IMR-90 (cell line): ENCODE results near the gene LRRC37B. TPM values are rescaled to one million over a fixed set of nuclear protein-coding genes. Genes with fewer than 3 reads are reported as not detected.
"Not testable (repeated sequence)": the region's sequence is repeated elsewhere in the genome, so short reads cannot be mapped to it uniquely, and the experiment has no call there.

Experiments used
- ATAC-seq: fragments of 200-7000 bp; cut with Tn5 transposase; 2 replicates; pipeline ENCODE4 v1.9.1; 2020; ENCODE audit warnings: low read depth, mild to moderate bottlenecking, moderate library complexity
- BruUV-seq: library from RNA; stranded (reverse); fragments of 400-500 nt; replicated peaks from 2 replicates; lab custom pipeline; 2021; lab: Mats Ljungman, UMichigan
- CTCF ChIA-PET: fragments of 300-600 bp; formaldehyde crosslinking; extraction: SDS; loops from one replicate; lab custom pipeline; 2021; ENCODE audit warnings: antibody characterized with exemption; lab: Yijun Ruan, JAX
- POLR2A ChIA-PET: fragments of 300-600 bp; sonication (Branson Sonifier 250); formaldehyde crosslinking; loops from one replicate; lab custom pipeline; 2022; ENCODE audit warnings: antibody characterized with exemption; ENCODE audit not compliant: unreplicated experiment; lab: Charles Lee
- DNase-seq: peaks from one replicate; pipeline ENCODE4 v3.0.0; 2013
- H2AFZ ChIP-seq: replicated peaks from 2 replicates; pipeline ENCODE3; 2013; ENCODE audit warnings: low read length, mild to moderate bottlenecking; ENCODE audit not compliant: poor library complexity
- H2AK5ac ChIP-seq: 2 replicates; pipeline ENCODE4 v1.6.1; 2013; ENCODE audit warnings: low read depth, low read length, inconsistent platforms
- H2AK9ac ChIP-seq: replicated peaks from 2 replicates; pipeline ENCODE3; 2013; ENCODE audit warnings: mild to moderate bottlenecking, low read depth, low read length, moderate library complexity; ENCODE audit not compliant: poor library complexity
- H2BK120ac ChIP-seq: 2 replicates; pipeline ENCODE4 v1.6.1; 2013; ENCODE audit warnings: low read depth, low read length, inconsistent platforms
- H2BK15ac ChIP-seq: 3 replicates; pipeline ENCODE4 v1.6.1; 2013; ENCODE audit warnings: low read depth, low read length, inconsistent platforms
- H2BK20ac ChIP-seq: 2 replicates; pipeline ENCODE4 v1.6.1; 2013; ENCODE audit warnings: low read depth, mild to moderate bottlenecking, inconsistent platforms, low read length, moderate library complexity
- H2BK5ac ChIP-seq: 2 replicates; pipeline ENCODE4 v1.6.1; 2013; ENCODE audit warnings: mild to moderate bottlenecking, low read depth, low read length, inconsistent platforms; ENCODE audit not compliant: poor library complexity, severe bottlenecking
- H3K14ac ChIP-seq: replicated peaks from 2 replicates; pipeline ENCODE4 v1.6.1; 2013; ENCODE audit warnings: low read depth, low read length, inconsistent platforms
- H3K18ac ChIP-seq: 2 replicates; pipeline ENCODE4 v1.6.1; 2013; ENCODE audit warnings: low read depth, low read length, control low read depth
- H3K23ac ChIP-seq: 2 replicates; pipeline ENCODE4 v1.6.1; 2013; ENCODE audit warnings: low read depth, low read length, inconsistent platforms
- H3K27ac ChIP-seq: 2 replicates; pipeline ENCODE4 v1.5.1; 2013; ENCODE audit warnings: mild to moderate bottlenecking, control low read depth, low read length; ENCODE audit not compliant: insufficient read depth
- H3K27me3 ChIP-seq: 2 replicates; pipeline ENCODE4 v1.6.1; 2013; ENCODE audit warnings: low read length; ENCODE audit not compliant: control insufficient read depth, insufficient read depth
- H3K36me3 ChIP-seq: 2 replicates; pipeline ENCODE4 v1.6.1; 2013; ENCODE audit warnings: low read length, mixed read lengths; ENCODE audit not compliant: control insufficient read depth, insufficient read depth
- H3K4ac ChIP-seq: 2 replicates; pipeline ENCODE4 v1.6.1; 2013; ENCODE audit warnings: low read depth, low read length, inconsistent platforms
- H3K4me1 ChIP-seq: 2 replicates; pipeline ENCODE4 v1.6.1; 2013; ENCODE audit warnings: low read length, mixed read lengths; ENCODE audit not compliant: control insufficient read depth, insufficient read depth
- H3K4me2 ChIP-seq: 2 replicates; pipeline ENCODE4 v1.6.1; 2013; ENCODE audit warnings: low read depth, mild to moderate bottlenecking, control low read depth, low read length, moderate library complexity
- H3K4me3 ChIP-seq: 2 replicates; pipeline ENCODE4 v1.5.1; 2013; ENCODE audit warnings: low read depth, mild to moderate bottlenecking, control low read depth, low read length, moderate library complexity; ENCODE audit not compliant: insufficient read depth
- H3K56ac ChIP-seq: 2 replicates; pipeline ENCODE4 v1.6.1; 2013; ENCODE audit warnings: low read length, inconsistent platforms; ENCODE audit not compliant: insufficient read depth; ENCODE audit errors: extremely low read depth
- H3K79me1 ChIP-seq, 2 experiments: 2 replicates each; pipeline ENCODE4 v1.6.1; 2013; ENCODE audit warnings: low read length in 2 of 2, inconsistent platforms in 1 of 2, low read depth in 1 of 2
- H3K9ac ChIP-seq: 2 replicates; pipeline ENCODE4 v1.6.1; 2013; ENCODE audit warnings: low read depth, low read length, control low read depth
- H3K9me1 ChIP-seq: 2 replicates; pipeline ENCODE4 v1.6.1; 2013; ENCODE audit warnings: low read length, inconsistent platforms; ENCODE audit not compliant: insufficient read depth
- H3K9me3 ChIP-seq: 2 replicates; pipeline ENCODE4 v1.6.1; 2013; ENCODE audit warnings: low read length; ENCODE audit not compliant: control insufficient read depth, insufficient read depth
- H4K20me1 ChIP-seq: 2 replicates; pipeline ENCODE4 v1.6.1; 2013; ENCODE audit warnings: low read length, inconsistent platforms; ENCODE audit not compliant: insufficient read depth
- H4K5ac ChIP-seq: 2 replicates; pipeline ENCODE4 v1.6.1; 2013; ENCODE audit warnings: mild to moderate bottlenecking, low read depth, low read length, control low read depth
- H4K8ac ChIP-seq, 2 experiments: 2 replicates each; pipeline ENCODE4 v1.6.1; 2013; ENCODE audit warnings: low read depth in 2 of 2, low read length in 2 of 2, control low read depth in 1 of 2, inconsistent platforms in 1 of 2
- H4K91ac ChIP-seq: 2 replicates; pipeline ENCODE4 v1.6.1; 2013; ENCODE audit warnings: low read depth, low read length, inconsistent platforms; ENCODE audit not compliant: insufficient read depth
- WGBS, 2 experiments: methylation state at CpG; one replicate each; pipeline versions ENCODE4 v1.1.5 to v1.1.7; 2013; ENCODE audit warnings: missing lambda C conversion rate in 2 of 2; ENCODE audit not compliant: insufficient read length in 1 of 2; ENCODE audit errors: extremely low coverage in 2 of 2; 5-methylcytosine and 5-hydroxymethylcytosine counted together
- dilution Hi-C: fragments of 300-500 bp; cut with HindIII; formaldehyde crosslinking; loops from one replicate; pipeline ENCODE4 v1.14.3; 2018; ENCODE audit warnings: low sequenced_read_pairs; ENCODE audit not compliant: unreplicated experiment
- in situ Hi-C: fragments of 300-500 bp; cut with MboI; formaldehyde crosslinking; loops from 3 replicates; pipeline ENCODE4 v1.14.3; 2019; ENCODE audit warnings: low sequenced_read_pairs, inconsistent platforms, mixed read lengths
- intact Hi-C: fragments of 100-400 bp; cut with micrococcal nuclease; formaldehyde crosslinking; loops from 2 replicates; pipeline ENCODE4 v1.10.0; 2022
- polyA plus RNA-seq, 3 experiments: library from polyadenylated mRNA; depleted of rRNA; stranded (reverse); fragments of >200 nt; gene quantifications; 2 replicates each; pipeline ENCODE4 v1.2.3, GENCODE V29; 2012; ENCODE audit warnings: low replicate concordance in 1 of 3
- total RNA-seq: library from RNA; depleted of rRNA; stranded (reverse); fragments of >200 nt; gene quantifications from 2 replicates; pipeline ENCODE4 v1.2.3, GENCODE V29; 2012

The LRRC37B gene
- total and polyA plus RNA-seq, 2 of the 4 experiments (the other 2 are of a cell fraction): 4.3 to 7.2 TPM

DNA sequence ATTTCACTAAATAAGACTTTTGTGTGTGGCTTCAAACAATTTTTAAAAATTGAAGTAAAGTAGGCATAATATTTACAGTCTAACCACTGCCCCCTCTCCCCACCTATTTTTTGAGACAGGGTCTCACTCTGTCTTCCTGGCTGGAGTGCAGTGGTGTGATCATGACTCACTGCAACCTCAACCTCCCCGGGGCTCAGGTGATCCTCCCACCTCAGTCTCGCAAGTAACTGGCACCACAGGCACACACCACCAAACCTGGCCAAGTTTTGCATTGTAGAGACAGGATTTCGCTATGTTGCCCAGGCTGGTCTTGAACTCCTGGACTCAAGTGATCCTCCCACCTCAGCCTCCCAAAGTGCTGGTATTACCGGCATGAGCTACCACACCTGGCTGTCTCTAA is 47.8 kb downstream of the LRRC37B start:
- H2AK9ac ChIP-seq, H3K27me3 ChIP-seq, H4K8ac ChIP-seq, H3K9me1 ChIP-seq, H3K18ac ChIP-seq, ATAC-seq, H3K14ac ChIP-seq, H3K4me3 ChIP-seq, H3K9ac ChIP-seq, H2AFZ ChIP-seq, H2BK15ac ChIP-seq, H3K4me2 ChIP-seq, H3K27ac ChIP-seq, dilution Hi-C loops, H3K56ac ChIP-seq, H3K79me1 ChIP-seq, H2BK120ac ChIP-seq, intact Hi-C loops, H3K4me1 ChIP-seq, POLR2A ChIA-PET, BruUV-seq, H3K4ac ChIP-seq, CTCF ChIA-PET, H3K36me3 ChIP-seq, H2BK20ac ChIP-seq, H4K5ac ChIP-seq, H4K91ac ChIP-seq, H2AK5ac ChIP-seq, H4K20me1 ChIP-seq, H2BK5ac ChIP-seq, DNase-seq, H3K23ac ChIP-seq, H3K9me3 ChIP-seq: not testable (repeated sequence)
- WGBS, 2 experiments: no CpG with 5 or more reads among the region's 4 CpGs
- in situ Hi-C loops: loop anchor here (10.0 kb wide), 1 partner anchor 60 kb away; no protein-coding TSS in a partner anchor

- H3K9me1 ChIP-seq, H3K56ac ChIP-seq, H4K20me1 ChIP-seq, H4K91ac ChIP-seq, H2BK15ac ChIP-seq, dilution Hi-C loops, H3K9me3 ChIP-seq, H4K8ac ChIP-seq, H3K9ac ChIP-seq, H3K27ac ChIP-seq, H3K18ac ChIP-seq, CTCF ChIA-PET, H3K4ac ChIP-seq, POLR2A ChIA-PET, H3K79me1 ChIP-seq, H3K4me2 ChIP-seq, intact Hi-C loops, H3K14ac ChIP-seq, H2AK9ac ChIP-seq, DNase-seq, H2AK5ac ChIP-seq, H3K23ac ChIP-seq, H2BK120ac ChIP-seq, H3K36me3 ChIP-seq, H3K4me1 ChIP-seq, H3K27me3 ChIP-seq, BruUV-seq, H4K5ac ChIP-seq, ATAC-seq, H2AFZ ChIP-seq, H3K4me3 ChIP-seq, H2BK5ac ChIP-seq, H2BK20ac ChIP-seq: not testable (repeated sequence)
- in situ Hi-C loops: loop anchor here (10.0 kb wide), 1 partner anchor 61 kb away; no protein-coding TSS in a partner anchor
- WGBS, 2 experiments: no CpG with 5 or more reads among the region's 3 CpGs
These were observed 48.2 kb downstream of the LRRC37B start for GRCh38 chr17:32055425-32055824.
